Upper lobe of left lung (tissue), 4 donors: ENCODE data around the gene DYNC1LI1.

Source experiments
- CTCF ChIP-seq, 6 experiments: fragments of 450-650 bp in 4 of 6; fragments of 200-600 bp in 2 of 6; sonication (generic) in 2 of 6; IDR thresholded peaks; one replicate each; pipeline ENCODE4 v1.5.1; 2016 to 2019; ENCODE audit warnings: antibody characterized with exemption in 6 of 6
- POLR2AphosphoS5 ChIP-seq, 2 donors: sonication (generic); formaldehyde crosslinking; IDR thresholded peaks; one replicate each; pipeline ENCODE4 v1.5.1; 2017; ENCODE audit warnings: antibody characterized with exemption in 2 of 2

GRCh38 chr3:32531010-32531647 is 39.5 kb downstream of the DYNC1LI1 start:
- no peak for TF ChIP-seq CTCF (IDR thresholded peaks at IDR 0.05)
- no peak for TF ChIP-seq POLR2AphosphoS5 (IDR thresholded peaks at IDR 0.05)
